GM18520 (cell line): ENCODE measurements around the gene RNU2-1.
"Not testable (repeated sequence)": the region's sequence is repeated elsewhere in the genome, so short reads cannot be mapped to it uniquely, and the experiment has no call there.

Source experiments
- ATAC-seq: cut with Tn5 transposase; IDR thresholded peaks from one replicate; pipeline ENCODE4 v1.9.1; 2021; ENCODE audit not compliant: unreplicated experiment

RNU2-1 gene

GRCh38 chr17:43233877-43234276 lies at the start of gene RNU2-1:
Gene RNU2-1, minus strand, starts transcription at chr17:43233977.
- ATAC-seq, result not testable (repeated sequence)

- ATAC-seq, result not testable (repeated sequence)
Measured at GRCh38 chr17:43272914-43273313, 39.1 kb upstream of the RNU2-1 start.

GRCh38 chr17:43272483-43272882 lies 38.7 kb upstream of the RNU2-1 start:
- ATAC-seq, result not testable (repeated sequence)

GRCh38 chr17:43270552-43271504 lies 37.1 kb upstream of the RNU2-1 start:
- ATAC-seq, result not testable (repeated sequence)

- not testable (repeated sequence) for ATAC-seq
Measured at GRCh38 chr17:43246456-43246855, 12.7 kb upstream of the RNU2-1 start.

GRCh38 chr17:43240596-43241352 lies 7.0 kb upstream of the RNU2-1 start:
- not testable (repeated sequence) for ATAC-seq

GRCh38 chr17:43239597-43239996 lies 5.8 kb upstream of the RNU2-1 start:
- ATAC-seq, result not testable (repeated sequence)

- ATAC-seq, result not testable (repeated sequence)
Measured at GRCh38 chr17:43233263-43233662, 514 bp downstream of the RNU2-1 start.

GRCh38 chr17:43232021-43232699 lies 1.6 kb downstream of the RNU2-1 start:
- not testable (repeated sequence) for ATAC-seq

- not testable (repeated sequence) for ATAC-seq
Measured at GRCh38 chr17:43231205-43232020, 2.4 kb downstream of the RNU2-1 start.

- not testable (repeated sequence) for ATAC-seq
Measured at GRCh38 chr17:43228020-43228782, 5.6 kb downstream of the RNU2-1 start, which contains the start of gene CCDC200. Gene CCDC200, minus strand, starts transcription at chr17:43228623. Its CDS starts 69 bp downstream, at chr17:43228554.

GRCh38 chr17:43226393-43226792 lies 7.4 kb downstream of the RNU2-1 start:
- no peak for ATAC-seq

- ATAC-seq, result no peak
Measured at GRCh38 chr17:43224146-43224705, 9.6 kb downstream of the RNU2-1 start.

- no peak for ATAC-seq
Measured at GRCh38 chr17:43220511-43221125, 13.2 kb downstream of the RNU2-1 start.

- no peak for ATAC-seq
Measured at GRCh38 chr17:43219746-43220380, 13.9 kb downstream of the RNU2-1 start.

GRCh38 chr17:43219001-43219400 lies 14.8 kb downstream of the RNU2-1 start:
- ATAC-seq, result no peak

- ATAC-seq, result no peak
Measured at GRCh38 chr17:43217614-43218087, 16.1 kb downstream of the RNU2-1 start.
